AML-193 (cell line): Measurements from ENCODE around the gene SOAT2.
"Not testable (repeated sequence)": the region's sequence is repeated elsewhere in the genome, so short reads cannot be mapped to it uniquely, and the experiment has no call there.

Experiments used
- DNase-seq, 2 experiments: peaks; one replicate each; lab custom pipeline; 2025; lab: John Stamatoyannopoulos, UW

Gene SOAT2

DNA sequence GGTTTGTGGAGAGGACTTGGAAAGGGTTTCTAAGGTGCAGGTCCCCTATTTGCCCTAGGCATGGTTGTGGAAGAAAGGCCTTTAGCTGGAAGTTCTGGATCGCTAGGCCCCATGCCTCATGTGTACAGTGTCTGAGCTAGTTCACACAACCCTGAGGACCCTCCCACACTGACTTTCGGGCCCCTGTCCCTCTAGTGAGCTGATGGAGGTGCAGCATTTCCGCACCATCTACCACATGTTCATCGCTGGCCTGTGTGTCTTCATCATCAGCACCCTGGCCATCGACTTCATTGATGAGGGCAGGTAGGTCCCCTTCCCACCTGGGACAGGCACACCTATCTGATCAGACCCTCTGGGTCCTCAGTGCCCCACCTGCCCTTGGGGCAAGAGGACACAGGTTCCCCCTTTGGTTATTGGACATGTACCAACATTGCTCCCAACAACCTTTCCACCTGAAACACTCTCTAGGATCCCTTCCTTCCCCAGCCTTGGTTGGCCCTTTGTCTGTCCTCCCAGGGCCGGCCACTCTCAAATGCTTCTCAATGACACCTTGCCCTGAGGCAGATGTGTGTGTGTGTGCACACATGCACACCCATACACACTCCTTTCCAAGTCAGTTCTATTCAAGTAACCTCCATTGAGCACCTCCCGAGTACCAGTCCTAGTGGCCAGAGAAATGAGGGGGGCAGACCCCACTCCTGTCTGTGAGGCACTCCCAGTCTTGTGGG lies 2.6 kb downstream of the SOAT2 start:
- no peak for DNase-seq

DNA sequence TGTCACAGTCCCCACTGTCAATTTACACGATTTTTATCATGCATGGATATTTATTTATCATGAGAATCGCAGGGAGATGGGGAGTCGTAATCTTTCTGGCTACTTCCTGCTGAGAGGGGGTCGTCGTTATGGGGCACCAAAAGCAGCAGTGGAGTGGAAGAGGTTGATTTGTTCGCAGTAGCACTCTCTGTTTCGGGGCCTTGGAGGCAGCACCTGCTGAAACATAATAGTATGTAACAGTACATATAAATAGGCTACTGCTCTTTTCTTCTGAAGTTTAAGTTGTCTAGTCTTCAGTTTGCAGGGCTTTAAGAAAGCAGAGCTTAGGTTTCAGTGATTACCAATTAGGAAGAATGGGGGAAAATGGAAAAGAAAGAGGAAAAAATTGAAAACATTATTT lies 3.8 kb downstream of the SOAT2 start:
- DNase-seq = no peak

DNA sequence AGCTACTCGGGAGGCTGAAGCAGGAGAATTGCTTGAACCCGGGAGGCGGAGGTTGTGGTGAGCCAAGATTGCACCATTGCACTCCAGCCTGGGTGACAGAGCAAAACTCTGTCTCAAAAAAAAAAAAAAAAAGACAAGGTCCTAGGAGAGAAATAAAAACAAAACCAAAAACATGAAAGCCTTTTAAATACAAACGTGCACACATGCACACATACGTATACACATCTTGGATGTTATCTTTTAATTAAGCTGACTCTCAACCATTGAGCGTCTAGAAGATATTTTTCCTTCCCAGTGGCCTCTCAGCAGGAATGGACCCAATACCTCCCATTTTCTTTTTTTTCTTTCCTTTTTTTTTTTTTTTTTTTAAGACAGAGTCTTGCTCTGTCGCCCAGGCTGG lies 9.1 kb downstream of the SOAT2 start:
- DNase-seq = not testable (repeated sequence)

DNA sequence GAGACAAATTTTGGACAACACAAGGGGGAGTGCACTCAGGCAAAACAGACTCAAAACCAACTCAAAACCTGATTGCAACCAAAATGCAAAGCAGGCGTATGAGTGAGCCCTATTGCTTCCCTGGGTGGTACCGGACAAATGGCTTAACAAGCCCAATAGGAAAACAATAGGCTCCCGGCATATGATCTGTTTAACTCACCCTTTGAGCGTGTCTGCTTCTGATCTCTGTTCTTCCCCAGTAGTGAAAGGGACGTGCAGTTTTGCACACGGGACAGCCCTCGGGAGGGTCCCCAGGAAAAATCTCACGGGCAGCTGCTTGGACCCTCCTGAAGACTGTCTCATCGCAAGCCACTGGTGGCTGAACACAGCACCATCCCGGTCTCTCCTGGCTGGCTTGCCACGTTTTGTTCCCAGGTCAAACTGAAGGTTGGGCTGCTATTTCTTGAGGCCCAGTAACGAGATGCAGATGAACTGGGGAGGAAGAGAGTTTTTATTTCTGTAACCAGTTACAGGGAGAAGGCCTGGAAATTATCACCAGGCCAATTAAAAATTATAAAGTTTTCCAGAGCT lies 9.9 kb downstream of the SOAT2 start:
- no peak for DNase-seq

DNA sequence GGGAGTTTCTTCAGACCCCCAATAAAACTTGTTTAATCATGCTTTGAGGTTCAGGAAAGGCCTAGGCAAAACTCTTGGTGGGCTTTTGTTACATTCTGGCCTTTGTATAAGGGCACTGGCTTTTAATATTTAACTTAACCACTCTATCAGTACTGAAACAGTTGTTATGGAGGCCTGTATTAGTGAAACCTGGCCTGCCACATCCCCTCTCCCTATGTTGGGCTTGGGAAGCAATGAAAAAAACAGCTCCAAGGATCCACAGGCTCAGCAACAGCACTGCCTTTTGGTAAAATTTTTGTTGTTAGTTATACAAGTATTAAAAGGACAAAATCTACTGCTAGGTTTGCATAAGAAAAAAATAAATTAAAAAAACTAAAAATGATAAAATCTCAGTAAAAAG lies 10.7 kb downstream of the SOAT2 start:
- DNase-seq = no peak

DNA sequence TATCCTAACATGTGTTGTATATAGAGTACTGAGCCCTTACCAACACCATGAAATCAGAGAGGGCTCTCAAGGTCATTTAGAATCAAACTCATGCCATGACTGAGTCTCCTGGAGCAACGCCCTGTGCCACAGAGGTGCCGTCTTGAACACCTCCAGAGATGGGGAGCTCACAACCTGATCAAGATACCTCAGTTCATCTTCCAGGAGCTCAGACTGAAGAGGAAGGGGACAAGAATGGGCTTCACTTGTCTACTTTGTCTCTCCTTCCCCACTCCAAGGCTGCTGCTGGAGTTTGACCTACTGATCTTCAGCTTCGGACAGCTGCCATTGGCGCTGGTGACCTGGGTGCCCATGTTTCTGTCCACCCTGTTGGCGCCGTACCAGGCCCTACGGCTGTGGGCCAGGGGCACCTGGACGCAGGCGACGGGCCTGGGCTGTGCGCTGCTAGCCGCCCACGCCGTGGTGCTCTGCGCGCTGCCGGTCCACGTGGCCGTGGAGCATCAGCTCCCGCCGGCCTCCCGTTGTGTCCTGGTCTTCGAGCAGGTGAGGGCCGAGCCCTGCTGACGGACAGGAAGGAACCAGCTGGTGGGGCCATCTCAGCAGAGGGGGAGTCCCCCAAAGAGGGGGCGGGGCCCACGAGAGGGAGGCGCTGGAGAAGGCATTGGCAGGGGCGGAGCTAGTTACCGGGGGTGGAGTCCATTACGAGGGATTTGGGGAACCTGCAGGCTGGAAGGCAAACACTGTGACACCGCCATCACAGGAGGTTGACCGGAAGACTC lies 12.0 kb downstream of the SOAT2 start:
- no peak for DNase-seq

DNA sequence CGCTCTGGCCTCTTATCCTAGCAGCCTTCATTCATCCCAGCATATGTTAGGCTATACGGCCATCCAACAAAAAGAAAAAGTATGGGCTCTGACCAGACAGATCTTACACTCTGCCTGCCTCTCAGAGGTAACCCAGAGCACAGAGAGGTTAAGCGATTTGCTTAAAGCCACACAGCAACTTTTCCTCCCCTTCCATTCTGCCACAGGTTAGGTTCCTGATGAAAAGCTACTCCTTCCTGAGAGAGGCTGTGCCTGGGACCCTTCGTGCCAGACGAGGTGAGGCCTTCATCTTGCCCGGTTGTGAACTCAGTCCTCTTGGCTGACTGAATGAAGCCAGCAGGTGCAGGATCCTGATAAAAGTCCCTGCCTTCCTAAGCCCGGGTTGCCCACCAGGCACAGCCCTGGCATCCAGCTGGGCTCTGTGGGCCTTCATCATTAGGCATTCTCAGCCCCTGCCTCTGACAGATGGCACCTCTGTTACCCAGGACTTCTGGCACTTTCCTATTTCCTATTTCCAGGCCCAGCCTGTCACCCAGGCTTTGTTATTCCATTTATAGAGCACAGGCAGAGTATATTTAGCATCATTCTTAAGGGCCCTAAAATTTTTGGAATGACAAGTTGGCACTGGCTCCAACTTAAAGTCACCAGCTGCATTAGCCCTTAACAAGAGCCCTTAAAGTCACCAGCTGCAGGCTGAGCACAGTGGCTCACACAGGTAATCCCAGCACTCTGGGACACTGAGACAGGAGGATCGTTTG lies 12.8 kb downstream of the SOAT2 start:
- DNase-seq = no peak

DNA sequence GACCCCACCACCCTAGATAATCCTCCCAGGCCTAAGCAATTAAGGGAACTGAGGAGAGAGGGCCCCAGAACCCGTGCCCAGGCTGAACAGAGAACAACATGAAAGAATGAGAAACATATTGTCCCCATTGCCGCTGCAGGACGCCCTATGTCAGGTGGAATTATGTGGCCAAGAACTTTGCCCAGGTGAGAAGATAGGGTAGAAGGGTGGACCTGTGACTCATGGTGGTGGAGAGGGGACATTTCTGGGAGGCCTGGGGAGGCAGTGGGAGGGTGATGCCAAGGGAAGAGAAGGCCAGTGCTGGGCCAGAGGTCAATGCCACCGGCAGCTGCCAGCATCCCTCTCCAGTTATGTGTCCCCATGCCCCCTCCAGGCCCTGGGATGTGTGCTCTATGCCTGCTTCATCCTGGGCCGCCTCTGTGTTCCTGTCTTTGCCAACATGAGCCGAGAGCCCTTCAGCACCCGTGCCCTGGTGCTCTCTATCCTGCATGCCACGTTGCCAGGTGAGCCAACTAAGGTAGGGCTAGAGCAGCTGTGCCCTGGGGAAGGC lies 15.5 kb downstream of the SOAT2 start:
- no peak for DNase-seq

DNA sequence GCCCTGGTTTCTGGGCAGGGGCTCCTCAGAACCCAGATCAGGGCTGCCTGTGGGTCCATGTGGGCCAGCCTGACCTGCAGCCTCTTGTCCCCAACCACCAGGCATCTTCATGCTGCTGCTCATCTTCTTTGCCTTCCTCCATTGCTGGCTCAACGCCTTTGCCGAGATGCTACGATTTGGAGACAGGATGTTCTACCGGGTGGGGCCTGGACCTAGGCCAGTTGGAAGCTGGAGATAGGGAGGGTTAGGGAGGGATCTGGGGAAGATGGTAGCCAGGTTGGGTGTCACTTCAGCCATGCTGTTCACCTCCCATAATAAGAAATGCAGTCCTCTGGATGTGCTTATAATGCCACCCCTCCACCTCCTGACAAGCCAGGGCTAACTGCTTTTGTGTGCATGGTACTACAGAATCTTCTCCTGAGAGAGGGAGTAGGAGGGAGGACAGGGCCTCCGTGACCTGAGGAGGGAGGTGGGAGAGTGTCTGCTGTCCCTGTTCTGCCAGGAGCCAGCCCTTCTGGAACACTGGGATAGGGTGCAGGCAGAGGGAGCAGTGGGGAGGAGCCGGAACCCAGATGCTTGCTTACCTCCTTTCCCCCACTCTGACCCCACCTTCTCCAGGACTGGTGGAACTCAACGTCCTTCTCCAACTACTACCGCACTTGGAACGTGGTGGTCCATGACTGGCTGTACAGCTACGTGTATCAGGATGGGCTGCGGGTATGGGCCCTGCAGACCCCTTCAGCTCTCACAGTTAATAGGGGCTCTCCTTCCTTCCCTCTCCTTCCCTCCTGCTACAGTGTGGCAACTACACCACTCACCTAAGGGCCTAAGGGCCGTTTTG lies 17.6 kb downstream of the SOAT2 start:
- DNase-seq = no peak

DNA sequence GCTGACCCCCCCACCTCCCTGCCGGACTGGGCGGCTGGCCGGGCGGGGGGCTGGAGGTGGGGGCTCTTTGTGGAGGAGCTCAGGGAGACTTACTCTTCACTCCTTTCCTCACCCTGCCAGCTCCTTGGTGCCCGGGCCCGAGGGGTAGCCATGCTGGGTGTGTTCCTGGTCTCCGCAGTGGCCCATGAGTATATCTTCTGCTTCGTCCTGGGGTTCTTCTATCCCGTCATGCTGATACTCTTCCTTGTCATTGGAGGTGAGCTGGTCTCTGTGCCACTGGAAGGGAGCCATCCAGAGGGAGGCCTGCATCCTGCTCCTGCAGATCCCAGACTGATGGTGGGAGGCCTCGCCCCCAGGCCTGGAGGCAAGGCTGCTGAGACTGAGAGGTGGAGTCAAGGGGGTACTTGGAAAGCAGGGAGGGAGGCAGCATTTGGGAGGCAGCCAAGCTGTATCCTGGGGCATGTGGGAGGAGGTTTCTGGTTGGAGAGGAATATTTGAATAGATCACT lies 19.7 kb downstream of the SOAT2 start:
- no peak for DNase-seq

DNA sequence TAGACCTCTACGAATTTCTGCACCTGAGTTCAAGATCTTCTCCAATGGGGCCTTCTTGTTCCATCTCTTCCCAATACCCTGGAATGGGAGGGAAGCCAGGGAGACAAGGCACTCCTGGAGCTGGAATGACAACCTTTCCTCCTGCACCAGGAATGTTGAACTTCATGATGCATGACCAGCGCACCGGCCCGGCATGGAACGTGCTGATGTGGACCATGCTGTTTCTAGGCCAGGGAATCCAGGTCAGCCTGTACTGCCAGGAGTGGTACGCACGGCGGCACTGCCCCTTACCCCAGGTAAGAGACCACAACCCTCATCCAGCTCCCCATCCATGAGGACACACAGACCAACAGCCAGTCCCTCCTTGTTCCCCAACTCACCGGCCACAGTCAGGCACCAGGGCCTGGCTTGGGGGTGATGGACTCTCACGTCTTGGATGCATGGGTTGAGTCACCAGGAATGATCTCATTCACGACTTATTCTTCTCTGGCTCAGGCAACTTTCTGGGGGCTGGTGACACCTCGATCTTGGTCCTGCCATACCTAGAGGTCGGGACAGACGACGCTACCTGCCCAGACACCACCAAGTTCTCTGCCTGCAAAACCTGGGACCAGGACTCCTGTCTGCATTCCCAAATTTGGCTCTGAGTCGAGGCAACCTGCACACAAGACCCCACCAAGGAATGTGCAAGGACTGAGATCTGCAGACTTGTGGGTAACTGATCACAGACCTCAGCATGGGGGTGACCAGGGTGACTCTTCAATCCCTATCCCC lies 20.5 kb downstream of the SOAT2 start:
- DNase-seq = no peak

DNA sequence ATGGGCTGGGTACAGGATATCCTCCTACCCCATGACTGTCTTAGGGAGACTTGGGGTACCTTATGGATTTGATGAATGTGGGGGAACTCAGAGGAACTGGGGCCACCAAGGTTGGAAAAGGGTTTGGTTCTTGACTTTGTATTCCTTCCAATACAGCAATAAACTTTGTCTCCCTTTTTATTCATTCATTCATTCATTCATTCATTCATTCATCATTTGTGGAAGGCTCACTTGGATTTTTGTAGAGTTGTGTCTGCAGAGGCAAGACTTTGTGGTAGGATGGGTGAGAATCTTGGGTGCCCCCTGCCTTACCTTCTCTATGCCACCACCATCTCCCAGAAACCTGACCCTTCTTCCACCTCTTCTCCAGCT lies 21.1 kb downstream of the SOAT2 start:
- no peak for DNase-seq

DNA sequence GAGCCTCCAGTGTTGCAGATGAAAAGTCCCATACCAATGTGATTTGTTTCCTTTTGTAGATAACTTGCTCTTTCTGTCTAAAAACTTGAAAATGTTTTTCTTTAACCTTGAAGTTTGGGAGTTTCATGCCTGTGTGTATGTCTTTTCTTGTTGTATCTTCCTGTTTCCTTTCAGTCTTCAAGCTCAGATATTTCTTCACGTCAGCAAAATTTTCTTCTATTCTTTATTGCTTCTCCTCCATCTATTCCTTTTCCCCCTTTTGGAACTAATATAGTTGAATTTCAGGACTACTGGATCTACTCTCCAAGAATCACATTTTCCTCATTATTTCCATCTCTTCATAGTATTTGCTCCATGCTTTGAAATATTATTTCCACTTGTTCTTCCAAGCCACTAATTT lies 23.9 kb downstream of the SOAT2 start:
- no peak for DNase-seq

DNA sequence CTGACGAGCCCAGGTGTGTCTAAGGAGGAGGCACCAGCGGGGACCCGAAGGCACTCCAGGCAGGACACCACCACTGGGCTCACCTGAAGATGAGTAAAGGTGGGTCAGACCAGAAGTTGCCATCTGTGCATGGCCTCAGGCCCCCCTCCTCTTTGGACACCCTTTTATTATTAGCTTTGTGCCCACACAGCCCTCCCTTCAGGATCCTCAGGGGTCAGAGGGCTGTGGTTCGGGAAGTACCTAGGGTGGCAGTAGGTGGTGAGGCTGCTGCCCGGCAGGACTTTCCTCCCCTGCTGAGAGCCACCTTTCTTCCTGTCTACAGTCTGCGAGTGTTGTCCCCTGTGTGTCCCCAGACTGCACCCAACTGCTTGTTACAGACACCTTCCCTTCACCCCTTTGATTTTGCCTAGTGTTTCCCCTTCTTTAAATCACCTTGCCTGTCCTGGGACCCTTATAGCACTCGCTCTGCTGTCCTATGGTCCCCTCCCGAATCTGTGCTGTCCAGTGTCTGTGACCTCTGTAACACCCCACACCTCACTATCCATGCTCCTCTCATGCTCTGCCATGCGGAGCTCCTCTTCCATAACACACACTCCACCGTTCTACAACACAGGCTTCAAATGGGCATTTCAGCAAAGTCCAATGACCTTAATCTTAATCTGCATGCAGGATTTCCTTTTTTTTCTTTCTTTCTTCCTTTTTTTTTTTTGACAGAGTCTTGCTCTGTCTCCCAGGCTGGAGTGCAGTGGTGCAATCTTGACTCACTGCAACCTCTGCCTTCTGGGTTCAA lies 25.7 kb downstream of the SOAT2 start:
- peak; percentile 12 to 18 for DNase-seq

DNA sequence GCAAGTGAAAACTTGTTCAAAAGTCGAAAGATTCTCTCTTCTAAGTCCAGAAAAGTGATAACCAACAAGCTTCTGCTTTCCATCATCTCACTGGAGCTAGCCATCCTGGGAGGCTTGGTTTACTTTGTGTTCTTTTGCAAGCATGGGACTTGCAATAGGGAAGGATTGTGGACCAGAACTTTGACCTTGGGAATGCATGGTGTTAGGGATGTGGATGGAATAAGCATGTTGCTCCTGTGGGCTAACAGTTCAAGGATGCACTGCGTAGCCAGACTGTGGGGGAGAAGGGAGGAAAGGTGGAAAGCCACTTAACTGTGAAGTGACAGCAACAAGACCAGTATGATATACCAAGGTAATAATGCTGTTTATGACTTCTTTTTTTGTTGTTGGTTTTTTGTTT lies 28.6 kb downstream of the SOAT2 start:
- no peak for DNase-seq

DNA sequence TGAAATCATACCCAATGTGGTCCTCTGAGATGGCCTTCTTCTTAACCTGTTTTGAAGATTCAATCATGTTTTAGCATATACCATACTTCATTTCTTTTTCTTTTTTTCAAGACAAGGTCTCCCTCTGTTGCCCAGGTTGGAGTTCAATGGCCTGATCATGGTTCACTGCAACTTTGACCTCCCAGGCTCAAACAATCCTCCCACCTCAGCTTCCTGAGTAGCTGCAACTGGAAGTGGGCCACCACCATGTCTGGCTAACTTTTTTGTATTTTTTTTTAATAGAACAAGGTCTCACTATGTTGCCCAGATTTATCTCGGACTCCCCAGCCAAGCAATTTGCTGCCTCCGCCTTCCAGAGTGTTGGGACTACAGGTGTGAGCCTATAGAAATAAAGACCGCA lies 30.4 kb downstream of the SOAT2 start:
- DNase-seq = no peak

DNA sequence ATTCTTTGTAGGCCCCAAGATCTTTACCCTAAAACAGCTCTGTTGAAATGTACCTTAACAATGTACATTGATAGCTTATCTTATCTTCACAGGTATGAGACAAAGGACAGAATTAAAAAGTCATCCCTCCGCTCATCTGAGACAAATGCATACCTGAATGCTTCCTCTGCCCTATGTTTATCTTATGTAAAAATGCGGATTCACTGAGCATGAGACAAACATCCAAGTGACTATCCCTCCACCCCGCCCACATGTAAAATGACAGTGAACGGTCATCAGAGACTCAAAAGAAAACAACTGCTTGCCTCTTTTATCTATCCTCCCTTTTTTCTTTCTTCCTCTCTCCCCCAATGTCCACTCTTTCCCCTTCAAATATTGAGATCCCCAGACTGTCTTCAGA lies 40.1 kb downstream of the SOAT2 start:
- DNase-seq = no peak

DNA sequence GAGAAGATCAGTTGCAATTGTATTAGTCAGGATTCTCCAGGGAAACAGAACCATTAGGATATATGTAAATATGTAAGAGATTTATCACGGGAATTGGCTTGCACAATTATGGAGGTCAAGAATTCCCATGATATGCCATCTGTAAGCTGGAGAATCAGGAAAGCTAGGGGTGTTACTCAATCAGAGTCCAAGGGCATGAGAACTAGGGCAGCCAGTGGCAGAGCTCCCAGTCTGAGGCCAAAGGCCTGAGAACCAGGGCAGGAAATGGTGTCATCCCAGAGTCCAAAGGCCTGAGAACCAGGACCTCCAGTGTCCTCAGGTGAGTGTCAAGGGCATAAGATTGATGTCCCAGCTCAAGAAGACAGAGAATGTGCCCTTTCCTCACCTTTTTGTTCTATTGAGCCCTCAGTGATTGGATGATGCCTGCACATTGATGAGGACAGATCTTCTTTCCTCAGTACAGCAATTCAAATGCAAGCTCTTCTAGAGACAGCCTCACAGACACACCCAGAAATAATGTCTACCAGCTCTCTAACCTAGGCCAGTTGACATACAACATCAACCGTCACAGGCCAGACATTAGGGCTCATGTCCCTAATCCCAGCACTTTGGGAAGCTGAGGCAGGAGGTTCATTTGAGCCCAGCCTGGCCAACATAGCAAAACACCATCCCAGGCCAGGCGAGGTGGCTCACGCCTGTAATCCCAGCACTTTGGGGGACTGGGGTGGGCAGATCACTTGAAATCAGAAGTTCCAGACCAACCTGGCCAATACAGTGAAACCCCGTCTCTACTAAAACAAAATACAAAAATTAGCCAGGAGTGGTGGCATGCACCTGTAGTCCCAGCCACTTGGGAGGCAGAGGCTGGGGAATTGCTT lies 42.3 kb downstream of the SOAT2 start:
- DNase-seq = no peak

DNA sequence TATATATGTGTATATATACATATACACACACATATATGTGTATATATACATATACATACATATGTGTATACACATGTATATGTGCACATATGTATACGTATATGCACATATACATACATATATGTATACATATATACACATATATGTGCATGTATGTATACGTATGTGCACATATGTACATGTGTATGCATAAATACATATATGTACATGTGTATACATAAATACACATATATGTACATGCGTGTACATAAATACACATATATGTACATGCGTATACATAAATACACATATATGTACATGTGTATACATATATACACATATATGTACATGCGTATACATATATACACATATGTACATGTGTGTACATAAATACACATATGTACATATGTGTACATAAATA lies 43.9 kb downstream of the SOAT2 start:
- no peak for DNase-seq
